NOMO-1 (cell line): ENCODE results near the gene COL4A2.
"Not testable (repeated sequence)": the region's sequence is repeated elsewhere in the genome, so short reads cannot be mapped to it uniquely, and the experiment has no call there.

Experiments used
- DNase-seq, 2 experiments: peaks; one replicate each; lab custom pipeline; 2025; ENCODE audit not compliant: unreplicated experiment in 2 of 2; lab: John Stamatoyannopoulos, UW

COL4A2 gene

GRCh38 chr13:110449219-110450015 lies 142.3 kb downstream of the COL4A2 start:
- peak in 1 of 2 experiments; percentile 17 for DNase-seq

GRCh38 chr13:110450016-110450900 lies 143.2 kb downstream of the COL4A2 start:
- DNase-seq, result no peak

GRCh38 chr13:110450941-110451730 lies 144.1 kb downstream of the COL4A2 start:
- DNase-seq, result no peak

- DNase-seq, result not testable (repeated sequence)
Measured at GRCh38 chr13:110453091-110453490, 146.0 kb downstream of the COL4A2 start.

DNA sequence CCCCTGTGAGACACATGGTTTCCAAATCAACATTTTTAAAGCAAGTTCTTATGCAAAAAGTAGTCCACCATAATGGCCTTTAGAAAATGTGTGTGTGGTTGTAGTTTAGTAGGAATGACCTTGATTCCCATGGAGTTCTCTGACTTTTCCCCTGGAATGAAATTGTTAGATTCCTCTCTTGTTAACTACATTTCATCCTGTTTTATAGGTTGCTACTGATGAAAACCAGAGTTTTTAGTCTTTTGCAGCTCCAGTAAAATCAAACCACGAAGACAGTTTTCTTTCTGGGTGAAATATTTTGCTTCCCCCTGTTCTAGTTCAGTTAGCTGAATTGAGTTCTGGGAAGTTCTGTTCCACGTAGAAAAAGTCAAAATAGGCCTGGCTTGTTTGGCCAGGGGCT lies 146.7 kb downstream of the COL4A2 start:
- DNase-seq, result no peak

GRCh38 chr13:110454227-110454859 lies 147.3 kb downstream of the COL4A2 start:
- DNase-seq, result no peak

GRCh38 chr13:110454956-110455355 lies 147.9 kb downstream of the COL4A2 start:
- no peak for DNase-seq

DNA sequence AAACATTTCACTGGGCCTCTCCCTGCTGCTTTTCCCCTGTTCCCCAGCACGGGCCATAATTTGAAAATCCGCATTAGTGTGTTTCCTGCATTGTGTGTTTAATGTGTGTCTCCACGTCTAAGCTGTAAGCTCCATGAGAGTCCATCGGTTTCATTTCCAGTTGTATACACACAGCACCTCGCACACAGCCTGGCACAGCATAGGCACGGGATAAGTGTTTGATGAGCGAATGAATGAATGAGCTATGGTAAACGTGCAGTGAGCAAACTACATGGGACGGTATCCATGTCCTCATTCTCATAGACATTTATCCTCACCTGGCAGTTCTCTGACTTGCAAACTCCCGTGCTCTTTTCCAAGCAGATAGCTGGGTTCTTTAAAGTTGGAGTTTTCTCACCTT lies 148.4 kb downstream of the COL4A2 start:
- no peak for DNase-seq

- DNase-seq, result peak; percentile 60 to 64
Measured at GRCh38 chr13:110455941-110456340, 148.9 kb downstream of the COL4A2 start.

GRCh38 chr13:110456550-110456949 lies 149.5 kb downstream of the COL4A2 start:
- DNase-seq, result no peak

DNA sequence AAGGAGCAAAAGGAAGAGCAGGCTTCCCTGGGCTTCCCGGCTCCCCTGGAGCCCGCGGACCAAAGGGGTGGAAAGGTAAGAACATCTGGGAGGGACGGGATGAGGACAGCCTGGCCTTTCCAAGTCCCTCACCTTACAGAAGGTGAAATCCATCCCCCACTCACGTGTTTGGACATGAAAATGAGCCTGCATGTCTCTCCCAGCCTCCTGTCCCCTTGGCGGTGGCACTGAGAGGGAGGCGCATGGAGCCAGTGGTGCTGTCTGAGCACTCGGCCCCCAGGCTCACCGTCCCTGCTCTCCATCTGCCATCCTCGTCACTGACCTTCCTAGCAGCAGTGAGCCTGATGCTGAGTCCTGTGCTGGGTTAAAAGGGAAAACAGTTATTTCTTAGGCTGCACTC lies 150.3 kb downstream of the COL4A2 start:
- DNase-seq, result no peak

DNA sequence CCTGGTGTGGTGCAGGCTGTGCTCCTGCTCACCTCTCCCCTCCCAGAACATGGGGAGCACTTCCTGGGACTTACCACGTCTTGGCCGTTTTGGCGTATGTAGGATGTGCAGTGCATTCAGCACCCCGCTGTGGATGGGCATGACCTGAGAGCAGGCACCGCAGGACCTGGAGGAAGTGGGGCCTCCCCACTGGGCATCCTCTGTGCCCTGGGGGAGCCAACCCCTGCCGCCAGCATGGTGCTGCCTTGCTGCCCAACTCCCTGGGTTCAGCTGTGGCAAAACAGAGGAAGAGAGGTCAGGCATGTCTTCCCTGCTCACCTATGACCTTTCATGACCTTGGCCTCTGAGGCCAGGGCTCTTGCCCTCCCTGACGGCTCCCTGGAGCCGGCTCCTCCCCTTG lies 150.9 kb downstream of the COL4A2 start:
- DNase-seq, result no peak

GRCh38 chr13:110458594-110459365 lies 151.7 kb downstream of the COL4A2 start:
- DNase-seq, result no peak

DNA sequence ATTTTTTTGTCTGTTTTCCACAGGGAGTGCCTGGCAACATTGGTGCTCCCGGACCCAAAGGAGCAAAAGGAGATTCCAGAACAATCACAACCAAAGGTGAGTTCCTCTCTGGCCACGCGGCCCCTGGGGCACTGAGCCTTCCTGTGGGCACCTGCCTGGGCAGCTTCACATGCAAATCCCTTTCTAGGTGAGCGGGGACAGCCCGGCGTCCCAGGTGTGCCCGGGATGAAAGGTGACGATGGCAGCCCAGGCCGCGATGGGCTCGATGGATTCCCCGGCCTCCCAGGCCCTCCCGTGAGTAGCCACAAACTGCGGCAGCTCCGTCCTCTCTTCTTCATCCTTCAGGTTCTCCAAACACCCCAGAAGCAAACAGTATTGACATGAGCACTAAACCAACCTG lies 155.0 kb downstream of the COL4A2 start:
- DNase-seq, result no peak

- no peak for DNase-seq
Measured at GRCh38 chr13:110463156-110463555, 156.1 kb downstream of the COL4A2 start.

GRCh38 chr13:110463871-110464510 lies 156.9 kb downstream of the COL4A2 start:
- no peak for DNase-seq

- no peak for DNase-seq
Measured at GRCh38 chr13:110464556-110465333, 157.7 kb downstream of the COL4A2 start.

DNA sequence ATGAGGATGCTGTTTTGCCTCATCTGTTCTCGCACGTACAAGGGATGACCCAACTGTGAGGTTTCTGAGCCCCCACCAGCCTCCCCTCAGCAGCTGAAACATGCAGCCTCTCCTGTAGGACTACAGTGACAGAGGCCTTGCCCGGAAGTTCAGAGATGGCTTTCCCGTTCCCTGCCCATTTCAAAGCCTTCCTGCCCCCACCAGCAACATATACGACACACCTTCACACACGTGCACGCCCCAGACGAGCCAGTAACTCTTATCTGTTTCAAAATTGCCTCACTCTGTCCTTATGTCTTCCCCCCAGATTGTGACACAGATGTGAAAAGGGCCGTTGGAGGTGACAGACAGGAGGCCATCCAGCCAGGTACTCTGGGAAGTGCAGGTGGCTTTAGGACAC lies 158.6 kb downstream of the COL4A2 start:
- DNase-seq, result no peak
